Osteoblast (primary cell): ENCODE results near the gene PLEKHA6. TPM values are rescaled to one million over a fixed set of nuclear protein-coding genes. Genes with fewer than 3 reads are reported as not detected.
A peak's percentile ranks its signal among the peaks of the same experiment; 100 is the strongest.

Experiments used
- DNase-seq: peaks from one replicate; pipeline ENCODE4 v3.0.0; 2011; ENCODE audit warnings: low spot score, mixed read lengths; ENCODE audit not compliant: insufficient read length; ENCODE audit errors: missing footprints
- H2AFZ ChIP-seq: 2 replicates; pipeline ENCODE4 v1.6.0; 2011; ENCODE audit warnings: mild to moderate bottlenecking, low read length
- H3K27ac ChIP-seq: 2 replicates; pipeline ENCODE4 v1.5.1; 2011; ENCODE audit warnings: mild to moderate bottlenecking, low read depth, low read length, moderate library complexity
- H3K27me3 ChIP-seq: 2 replicates; pipeline ENCODE4 v1.6.0; 2012; ENCODE audit warnings: mild to moderate bottlenecking, control low read depth, inconsistent platforms, low read length, moderate library complexity; ENCODE audit not compliant: insufficient read depth
- H3K36me3 ChIP-seq: 2 replicates; pipeline ENCODE4 v1.5.1; 2011; ENCODE audit warnings: mild to moderate bottlenecking, low read length, control low read depth, moderate library complexity; ENCODE audit not compliant: insufficient read depth
- H3K4me1 ChIP-seq: 2 replicates; pipeline ENCODE4 v1.5.1; 2011; ENCODE audit warnings: mild to moderate bottlenecking, low read length, control low read depth, moderate library complexity; ENCODE audit not compliant: insufficient read depth
- H3K4me2 ChIP-seq: 2 replicates; pipeline ENCODE4 v1.6.0; 2011; ENCODE audit warnings: mild to moderate bottlenecking, low read length; ENCODE audit not compliant: insufficient read depth
- H3K4me3 ChIP-seq: fragments of 200-600 bp; sonication (generic); 3 replicates; pipeline ENCODE4 v1.5.1; 2012; ENCODE audit warnings: mild to moderate bottlenecking, low read length, inconsistent platforms; ENCODE audit not compliant: insufficient read depth
- H3K79me2 ChIP-seq: 2 replicates; pipeline ENCODE4 v1.6.0; 2012; ENCODE audit warnings: mild to moderate bottlenecking, low read length, control low read depth, inconsistent platforms; ENCODE audit not compliant: insufficient read depth
- H3K9me3 ChIP-seq: 2 replicates; pipeline ENCODE4 v1.5.1; 2011; ENCODE audit warnings: low read depth, low read length, control low read depth
- H4K20me1 ChIP-seq: 2 replicates; pipeline ENCODE4 v1.6.0; 2012; ENCODE audit warnings: mild to moderate bottlenecking, low read length, control low read depth; ENCODE audit not compliant: insufficient read depth
- CTCF ChIP-seq: IDR thresholded peaks from 2 replicates; pipeline ENCODE4 v1.5.1; 2011; ENCODE audit warnings: mild to moderate bottlenecking, low read depth, low read length, moderate library complexity; ENCODE audit errors: extremely low read depth
- total RNA-seq: library from RNA; depleted of rRNA; stranded (reverse); fragments of >200 nt; gene quantifications from 2 replicates; pipeline ENCODE4 v1.2.3, GENCODE V29; 2012

The PLEKHA6 gene
- total RNA-seq, 1 donor, result 0.36 TPM

GRCh38 chr1:204377800-204378668 is 18.3 kb upstream of the PLEKHA6 start:
- TF ChIP-seq CTCF, result no peak
- H3K4me3 ChIP-seq, result peak overlapping the region; percentile 61
- peaks cover 94% of the 10 kb centered on the region for H3K27me3 ChIP-seq

GRCh38 chr1:204376919-204377799 is 17.4 kb upstream of the PLEKHA6 start:
- Histone ChIP-seq H3K9me3 (no peaks in the 10 kb centered on the region), H3K4me3 (peak overlapping the region; percentile 61), H3K27ac (no peak overlapping the region), H4K20me1 (peaks cover 3% of the 10 kb centered on the region), H2AFZ (no peak overlapping the region), H3K79me2 (no peaks in the 10 kb centered on the region), H3K4me2 (peak overlapping the region; percentile 75), H3K27me3 (peaks cover 94% of the 10 kb centered on the region), H3K36me3 (no peaks in the 10 kb centered on the region), H3K4me1 (peaks cover 8% of the 10 kb centered on the region)
- DNase-seq, result no peak
- no peak for TF ChIP-seq CTCF

More at GRCh38 chr1:204377800-204378668, 18.3 kb upstream of the PLEKHA6 start:
- Histone ChIP-seq H2AFZ (peak overlapping the region; percentile 65), H3K4me2 (peak overlapping the region; percentile 75), H3K79me2 (no peaks in the 10 kb centered on the region), H3K36me3 (no peaks in the 10 kb centered on the region), H4K20me1 (peaks cover 3% of the 10 kb centered on the region), H3K27ac (no peak overlapping the region), H3K4me1 (peaks cover 8% of the 10 kb centered on the region), H3K9me3 (no peaks in the 10 kb centered on the region)
- DNase-seq, result no peak

- no peak for TF ChIP-seq CTCF
- peaks cover 98% of the 10 kb centered on the region for H3K27me3 ChIP-seq
- no peak overlapping the region for H3K4me2 ChIP-seq
Measured at GRCh38 chr1:204376465-204376864, 16.7 kb upstream of the PLEKHA6 start.

More at GRCh38 chr1:204376465-204376864, 16.7 kb upstream of the PLEKHA6 start:
- Histone ChIP-seq H3K9me3 (no peaks in the 10 kb centered on the region), H4K20me1 (peaks cover 3% of the 10 kb centered on the region), H2AFZ (no peak overlapping the region), H3K27ac (no peak overlapping the region), H3K36me3 (no peaks in the 10 kb centered on the region), H3K4me1 (peaks cover 8% of the 10 kb centered on the region), H3K79me2 (no peaks in the 10 kb centered on the region), H3K4me3 (no peak overlapping the region)
- DNase-seq, result no peak
